DOHH2 (cell line): ENCODE results near the gene UBE2F.

ENCODE experiments used
- H3F3A ChIP-seq: fragments of 200-600 bp; sonication (generic), shearing (Covaris generic); 2 replicates; pipeline ENCODE4 v1.6.0; 2016; ENCODE audit warnings: antibody characterized with exemption, mild to moderate bottlenecking; ENCODE audit not compliant: control insufficient read depth, insufficient read depth
- H3K27ac ChIP-seq: fragments of 200-600 bp; sonication (generic); 2 replicates; pipeline ENCODE4 v1.5.1; 2014; ENCODE audit warnings: low read depth, mild to moderate bottlenecking, low read length, moderate library complexity
- H3K27me3 ChIP-seq: fragments of 200-600 bp; sonication (generic); 2 replicates; pipeline ENCODE4 v1.6.1; 2014; ENCODE audit warnings: mild to moderate bottlenecking, low read length, mixed read lengths; ENCODE audit not compliant: control insufficient read depth
- H3K36me3 ChIP-seq: fragments of 200-600 bp; sonication (generic); 2 replicates; pipeline ENCODE4 v1.6.1; 2014; ENCODE audit warnings: mild to moderate bottlenecking, low read length, moderate library complexity, mixed read lengths; ENCODE audit not compliant: control insufficient read depth
- H3K4me1 ChIP-seq: fragments of 200-600 bp; sonication (generic); 2 replicates; pipeline ENCODE4 v1.6.1; 2014; ENCODE audit warnings: mild to moderate bottlenecking, low read length, mixed read lengths; ENCODE audit not compliant: control insufficient read depth
- H3K4me2 ChIP-seq: fragments of 200-600 bp; sonication (generic); 2 replicates; pipeline ENCODE4 v1.6.0; 2014; ENCODE audit warnings: mild to moderate bottlenecking, low read length, moderate library complexity
- H3K4me3 ChIP-seq: fragments of 200-600 bp; sonication (generic); 2 replicates; pipeline ENCODE4 v1.5.1; 2014; ENCODE audit warnings: mild to moderate bottlenecking, low read length, mixed read lengths
- H3K79me2 ChIP-seq: fragments of 200-600 bp; sonication (generic); 2 replicates; pipeline ENCODE4 v1.6.1; 2014; ENCODE audit warnings: mild to moderate bottlenecking, low read length, mixed read lengths; ENCODE audit not compliant: control insufficient read depth
- H3K9me2 ChIP-seq: fragments of 200-600 bp; sonication (generic); replicated peaks from 2 replicates; pipeline ENCODE4 v1.6.1; 2014; ENCODE audit warnings: mild to moderate bottlenecking, low read length, mixed read lengths; ENCODE audit not compliant: control insufficient read depth
- H3K9me3 ChIP-seq: fragments of 200-600 bp; sonication (generic); 2 replicates; pipeline ENCODE4 v1.6.1; 2014; ENCODE audit warnings: antibody characterized with exemption, low read length, mixed read lengths; ENCODE audit not compliant: control insufficient read depth, insufficient read depth
- H4K20me1 ChIP-seq: fragments of 200-600 bp; sonication (generic); 2 replicates; pipeline ENCODE4 v1.6.0; 2014; ENCODE audit warnings: low read depth, mild to moderate bottlenecking, antibody characterized with exemption, low read length, moderate library complexity; ENCODE audit not compliant: control insufficient read depth, insufficient read depth
- EZH2phosphoT487 ChIP-seq: fragments of 200-600 bp; sonication (generic); IDR thresholded peaks from 2 replicates; pipeline ENCODE4 v1.6.1; 2017; ENCODE audit warnings: borderline replicate concordance, mild to moderate bottlenecking, antibody characterized with exemption, low read length, moderate library complexity, mixed read lengths
- TF ChIP-seq, protein P1 (sequence below): fragments of 200-600 bp; sonication (generic); IDR thresholded peaks from one replicate; pipeline ENCODE4 v1.5.1; 2014; ENCODE audit warnings: antibody characterized with exemption, mild to moderate bottlenecking, low read depth, low read length; ENCODE audit not compliant: poor library complexity, severe bottlenecking

Gene UBE2F

DNA sequence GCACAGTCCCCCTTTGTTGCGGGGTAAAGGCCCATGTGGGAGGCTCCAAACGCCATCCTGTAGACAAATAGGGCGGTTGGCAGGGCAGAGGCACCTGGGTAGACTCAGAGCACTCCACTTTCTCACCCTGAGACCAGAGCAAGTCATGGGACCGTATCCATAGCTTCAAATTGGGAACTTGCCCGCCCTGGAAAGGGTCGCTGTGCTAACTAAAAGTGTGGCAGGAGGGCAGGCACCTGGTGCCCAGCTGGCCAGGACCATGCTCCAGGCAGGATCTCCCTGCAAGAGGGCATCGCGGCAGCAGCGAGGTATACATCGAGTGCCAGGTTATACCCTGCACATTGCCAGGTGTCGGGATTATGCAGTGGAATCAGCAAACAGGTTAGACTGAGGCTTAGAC, 73.2 kb downstream of the UBE2F start:
- Histone ChIP-seq H3K9me3 (no peaks in the 10 kb centered on the region), H3K27ac (no peak overlapping the region), H3K27me3 (no peaks in the 10 kb centered on the region), H3K4me2 (no peak overlapping the region), H4K20me1 (no peaks in the 10 kb centered on the region), H3K4me3 (no peak overlapping the region), H3F3A (no peaks in the 10 kb centered on the region), H3K4me1 (no peaks in the 10 kb centered on the region), H3K9me2 (no peaks in the 10 kb centered on the region), H3K79me2 (no peaks in the 10 kb centered on the region), H3K36me3 (no peaks in the 10 kb centered on the region; the same call in 1 of the 2 replicates)
- TF ChIP-seq EZH2phosphoT487, result no peak
- TF ChIP-seq, protein P1, sequence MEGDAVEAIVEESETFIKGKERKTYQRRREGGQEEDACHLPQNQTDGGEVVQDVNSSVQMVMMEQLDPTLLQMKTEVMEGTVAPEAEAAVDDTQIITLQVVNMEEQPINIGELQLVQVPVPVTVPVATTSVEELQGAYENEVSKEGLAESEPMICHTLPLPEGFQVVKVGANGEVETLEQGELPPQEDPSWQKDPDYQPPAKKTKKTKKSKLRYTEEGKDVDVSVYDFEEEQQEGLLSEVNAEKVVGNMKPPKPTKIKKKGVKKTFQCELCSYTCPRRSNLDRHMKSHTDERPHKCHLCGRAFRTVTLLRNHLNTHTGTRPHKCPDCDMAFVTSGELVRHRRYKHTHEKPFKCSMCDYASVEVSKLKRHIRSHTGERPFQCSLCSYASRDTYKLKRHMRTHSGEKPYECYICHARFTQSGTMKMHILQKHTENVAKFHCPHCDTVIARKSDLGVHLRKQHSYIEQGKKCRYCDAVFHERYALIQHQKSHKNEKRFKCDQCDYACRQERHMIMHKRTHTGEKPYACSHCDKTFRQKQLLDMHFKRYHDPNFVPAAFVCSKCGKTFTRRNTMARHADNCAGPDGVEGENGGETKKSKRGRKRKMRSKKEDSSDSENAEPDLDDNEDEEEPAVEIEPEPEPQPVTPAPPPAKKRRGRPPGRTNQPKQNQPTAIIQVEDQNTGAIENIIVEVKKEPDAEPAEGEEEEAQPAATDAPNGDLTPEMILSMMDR, result no peak

DNA sequence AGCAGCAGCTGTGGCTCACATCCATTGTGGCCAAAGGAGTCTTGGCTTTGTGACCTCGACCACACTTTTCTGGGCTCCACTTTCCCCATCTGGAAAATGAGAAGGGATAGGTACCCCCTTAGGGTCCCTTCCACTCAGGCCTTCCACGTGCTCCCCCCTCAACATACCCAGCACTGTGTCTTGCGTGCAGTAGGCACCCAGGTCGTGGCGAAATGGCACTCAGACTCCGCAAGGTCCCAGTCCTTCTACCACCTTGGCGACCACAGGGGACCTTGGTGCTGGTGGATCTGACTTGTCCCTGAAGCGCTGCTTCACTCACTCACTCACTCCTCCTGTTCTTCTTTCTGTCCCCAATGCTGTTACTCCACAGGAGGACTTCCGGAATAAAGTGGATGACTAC, 74.1 kb downstream of the UBE2F start:
- Histone ChIP-seq H3F3A (no peaks in the 10 kb centered on the region), H3K4me1 (no peaks in the 10 kb centered on the region), H3K4me2 (no peak overlapping the region), H3K79me2 (no peaks in the 10 kb centered on the region), H3K9me2 (no peaks in the 10 kb centered on the region), H3K4me3 (no peak overlapping the region), H3K36me3 (no peaks in the 10 kb centered on the region; the same call in 1 of the 2 replicates), H3K27me3 (no peaks in the 10 kb centered on the region), H4K20me1 (no peaks in the 10 kb centered on the region), H3K27ac (no peak overlapping the region), H3K9me3 (no peaks in the 10 kb centered on the region)
- no peak for TF ChIP-seq EZH2phosphoT487
- TF ChIP-seq, protein P1, result no peak

DNA sequence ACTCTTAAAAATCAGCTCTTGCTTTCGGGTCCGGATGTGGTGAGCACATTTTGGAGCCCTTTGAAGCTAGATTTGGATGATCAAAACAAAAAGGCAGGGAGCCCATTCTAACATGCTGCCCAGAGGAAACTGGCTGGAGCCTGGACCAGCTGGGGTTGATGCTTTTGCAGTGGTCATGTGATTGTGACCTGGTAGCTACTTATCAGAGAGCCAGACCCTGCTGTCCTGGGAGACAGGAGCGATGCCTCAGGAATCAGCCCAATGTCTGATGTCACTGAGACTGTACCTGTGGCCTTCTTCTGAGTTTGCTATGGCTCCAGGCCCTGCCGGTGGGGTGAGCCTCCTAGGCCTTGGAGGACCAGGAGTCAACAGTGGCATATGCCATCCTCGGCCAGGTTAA, 75.3 kb downstream of the UBE2F start:
- no peaks in the 10 kb centered on the region for H3K36me3 ChIP-seq

More for the DNA sequence above, 75.3 kb downstream of the UBE2F start:
- Histone ChIP-seq H3K27ac (no peak overlapping the region), H3K4me2 (no peak overlapping the region), H3F3A (no peaks in the 10 kb centered on the region), H3K4me1 (no peaks in the 10 kb centered on the region), H3K9me3 (no peaks in the 10 kb centered on the region), H3K4me3 (no peak overlapping the region), H3K9me2 (no peaks in the 10 kb centered on the region), H3K27me3 (no peaks in the 10 kb centered on the region), H4K20me1 (no peaks in the 10 kb centered on the region), H3K79me2 (no peaks in the 10 kb centered on the region)
- TF ChIP-seq, protein P1, result no peak
- TF ChIP-seq EZH2phosphoT487, result no peak
